Measurements from ENCODE around the gene PPP1R36. TPM values are rescaled to one million over a fixed set of nuclear protein-coding genes. Genes with fewer than 3 reads are reported as not detected.

PPP1R36 gene
- total and polyA plus RNA-seq, 2 of the 8 experiments (the other 6 are each of a cell fraction or from before 2014, with no cell fraction given): 0.39 to 0.93 TPM

- TF ChIP-seq MAX (IDR thresholded peaks at IDR 0.05): no peak
- no peak for TF ChIP-seq SRF (IDR thresholded peaks at IDR 0.05; ENCODE audit: low read depth, low read length)
These were observed 48.6 kb downstream of the PPP1R36 start (continued) for GRCh38 chr14:64598404-64598803.
